ENCODE measurements around the gene XPO6. TPM values are rescaled to one million over a fixed set of nuclear protein-coding genes. Genes with fewer than 3 reads are reported as not detected.

XPO6 gene
- total RNA-seq, 1 experiment from 2014 or later, result 98.1 TPM

DNA sequence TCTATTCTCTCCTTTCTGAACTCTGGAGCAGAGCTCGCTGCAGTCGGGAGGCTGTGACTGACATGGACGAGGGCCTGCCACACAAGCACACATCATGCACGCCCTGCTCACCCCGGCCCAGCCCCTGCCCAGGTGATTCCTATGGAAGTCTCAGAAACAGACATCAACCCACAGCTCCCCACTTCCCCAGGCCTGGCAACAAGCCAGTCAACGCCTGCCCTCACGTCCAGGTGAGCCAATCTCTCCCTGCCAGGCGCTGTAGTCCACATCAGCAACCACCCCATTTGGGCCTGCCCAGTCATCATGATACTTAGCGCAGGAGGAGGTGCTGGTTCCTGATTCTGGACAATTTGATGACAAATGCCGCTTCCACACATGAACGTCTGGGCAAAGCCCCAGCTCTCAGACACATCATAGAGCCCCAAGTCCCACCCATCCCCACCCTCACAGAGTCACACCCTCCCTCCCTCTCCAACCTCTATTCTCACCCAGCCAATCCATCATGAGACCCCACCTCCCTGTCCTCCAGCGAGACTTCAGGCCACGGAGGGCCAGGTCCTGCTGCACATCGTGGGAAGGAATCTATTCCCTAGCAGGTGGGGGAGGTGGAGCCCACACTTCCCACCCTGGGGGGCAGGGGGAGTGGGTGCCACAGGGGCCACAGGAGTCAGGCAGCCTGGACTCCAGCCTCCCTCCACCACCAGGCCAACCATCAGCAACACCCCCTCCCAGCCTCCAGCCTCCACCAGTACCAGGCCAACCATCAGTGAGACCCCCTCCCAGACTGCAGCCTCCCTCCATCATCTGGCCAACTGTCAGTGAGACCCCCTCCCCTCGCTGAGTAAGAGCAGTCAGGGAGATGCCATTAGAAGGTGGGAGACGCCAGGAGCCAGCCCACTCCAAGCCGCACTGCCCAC, 114.5 kb downstream of the XPO6 start:
- DNase-seq (ENCODE audit: extremely low read depth, low read depth), result no peak

DNA sequence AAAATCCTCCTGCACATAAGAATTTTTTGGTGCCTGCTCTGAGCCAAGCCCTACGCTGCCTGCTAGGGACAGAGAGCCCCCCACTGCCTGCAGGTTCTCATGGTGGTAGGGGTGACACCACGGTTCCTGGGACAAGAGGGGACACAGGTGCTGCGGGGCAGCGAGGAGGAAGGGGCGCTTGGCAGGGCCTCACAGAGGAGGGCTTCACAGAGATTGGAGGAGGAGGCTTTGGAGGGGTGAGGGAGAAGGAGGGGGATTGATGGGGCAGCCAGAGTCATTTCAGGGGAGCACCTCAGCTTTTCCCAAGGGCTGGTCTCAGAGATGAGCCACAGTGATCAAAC, 118.4 kb downstream of the XPO6 start:
- no peak for DNase-seq (ENCODE audit: extremely low read depth, low read depth)

- no peak for DNase-seq (ENCODE audit: extremely low read depth, low read depth)
These were observed 118.9 kb downstream of the XPO6 start for GRCh38 chr16:28092721-28093384.

DNA sequence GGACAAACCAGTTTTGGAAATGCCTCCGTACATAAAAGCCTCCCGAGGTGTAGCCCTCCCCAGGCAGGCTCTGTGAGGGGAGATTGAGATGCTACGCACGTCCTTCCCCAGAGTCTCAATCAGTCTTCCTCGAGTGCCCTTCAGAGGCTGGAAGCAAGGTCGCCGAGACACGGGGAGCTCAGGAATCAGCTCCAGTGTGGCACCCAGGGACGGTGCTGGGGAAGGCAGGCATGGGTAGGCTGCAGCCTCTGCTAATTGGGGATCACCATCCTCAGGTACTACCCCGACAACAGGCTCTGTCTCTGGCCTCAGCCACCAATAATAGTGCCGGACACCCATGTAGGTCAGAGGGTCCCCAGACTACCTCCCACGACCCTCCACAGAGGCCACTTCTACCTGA, 120.1 kb downstream of the XPO6 start:
- DNase-seq (ENCODE audit: extremely low read depth, low read depth), result no peak

- no peak for DNase-seq (ENCODE audit: extremely low read depth, low read depth)
These were observed 121.0 kb downstream of the XPO6 start for GRCh38 chr16:28090646-28091377.

DNA sequence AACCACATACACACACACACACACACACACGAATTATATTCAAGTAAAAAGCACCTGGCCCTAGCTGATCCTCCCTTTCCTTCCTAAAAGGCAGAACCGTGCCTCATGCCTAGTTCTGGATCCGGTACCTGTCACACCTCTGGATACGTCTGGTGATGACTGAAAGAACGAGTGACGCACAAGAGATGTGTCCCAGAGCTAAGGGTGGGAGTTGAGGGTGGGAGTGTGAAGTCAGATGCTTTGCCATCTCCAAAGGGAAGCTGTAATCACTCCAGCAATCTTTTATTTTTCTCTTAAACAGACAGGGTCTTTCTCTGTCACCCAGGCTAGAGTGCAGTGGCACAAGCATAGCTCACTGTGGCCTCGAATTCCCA, 121.8 kb downstream of the XPO6 start:
- DNase-seq (ENCODE audit: extremely low read depth, low read depth), result no peak

GRCh38 chr16:28089205-28089991, 122.4 kb downstream of the XPO6 start:
- no peak for DNase-seq (ENCODE audit: extremely low read depth, low read depth)

DNA sequence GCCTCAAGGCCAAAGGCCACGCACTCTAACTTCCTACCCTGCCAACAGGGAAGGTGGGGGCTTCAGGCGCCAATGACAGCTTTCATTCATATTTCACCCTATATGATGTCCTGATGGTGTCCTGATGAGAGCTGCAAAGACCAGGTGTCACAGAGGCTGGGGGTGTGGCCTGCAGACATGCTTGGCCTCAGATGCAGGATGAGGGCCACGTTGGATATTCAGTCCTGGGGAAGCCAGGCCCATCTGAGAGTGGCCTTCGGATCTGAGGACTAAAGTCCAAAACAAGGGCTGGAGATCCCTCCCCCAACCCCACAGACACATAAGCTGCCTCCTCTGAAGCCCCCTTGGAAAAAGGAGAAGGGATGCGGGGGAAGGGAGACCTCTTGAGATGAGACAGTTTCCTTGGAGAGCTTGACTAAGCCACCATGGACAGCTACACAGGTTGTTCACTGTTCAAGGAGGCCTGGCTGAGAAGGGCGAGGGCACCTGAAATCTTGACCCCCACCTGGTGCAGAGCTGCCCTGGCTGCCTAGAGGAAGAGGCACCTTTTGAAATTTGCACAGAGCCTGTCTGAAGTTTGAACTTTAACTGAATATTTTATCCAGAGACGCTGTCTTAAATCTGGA, 124.0 kb downstream of the XPO6 start:
- no peak for DNase-seq (ENCODE audit: extremely low read depth, low read depth)

DNA sequence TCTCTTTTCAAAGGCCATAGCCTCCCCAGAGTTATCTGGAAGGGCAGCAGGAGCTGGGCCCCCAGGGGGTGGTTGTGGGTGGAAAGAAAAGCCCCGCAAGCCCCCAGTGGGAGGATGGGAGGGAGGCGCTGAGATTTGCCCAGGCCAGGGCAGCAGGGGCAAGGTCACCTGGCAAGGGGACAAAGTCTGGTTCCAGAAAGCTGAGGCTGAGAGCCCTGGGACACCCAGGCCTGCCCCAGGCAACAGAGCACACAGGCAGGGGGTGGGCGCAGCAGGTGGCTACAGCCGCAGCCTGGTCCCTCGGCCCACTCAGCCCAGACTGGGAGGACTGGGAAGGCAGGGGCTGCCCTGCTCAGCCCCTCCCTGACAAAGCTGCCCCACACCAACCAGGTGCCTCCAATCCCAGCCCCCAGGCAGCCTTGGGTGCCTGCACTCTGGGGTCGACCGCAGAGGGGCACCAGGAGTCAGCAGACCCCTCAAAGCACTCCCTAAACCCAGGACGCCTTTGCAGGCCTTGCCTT, 124.6 kb downstream of the XPO6 start:
- DNase-seq (ENCODE audit: extremely low read depth, low read depth), result no peak

- no peak for DNase-seq (ENCODE audit: extremely low read depth, low read depth)
These were observed 125.3 kb downstream of the XPO6 start for GRCh38 chr16:28086186-28087139.

- no peak for DNase-seq (ENCODE audit: extremely low read depth, low read depth)
These were observed 126.2 kb downstream of the XPO6 start for GRCh38 chr16:28085389-28086171.

DNA sequence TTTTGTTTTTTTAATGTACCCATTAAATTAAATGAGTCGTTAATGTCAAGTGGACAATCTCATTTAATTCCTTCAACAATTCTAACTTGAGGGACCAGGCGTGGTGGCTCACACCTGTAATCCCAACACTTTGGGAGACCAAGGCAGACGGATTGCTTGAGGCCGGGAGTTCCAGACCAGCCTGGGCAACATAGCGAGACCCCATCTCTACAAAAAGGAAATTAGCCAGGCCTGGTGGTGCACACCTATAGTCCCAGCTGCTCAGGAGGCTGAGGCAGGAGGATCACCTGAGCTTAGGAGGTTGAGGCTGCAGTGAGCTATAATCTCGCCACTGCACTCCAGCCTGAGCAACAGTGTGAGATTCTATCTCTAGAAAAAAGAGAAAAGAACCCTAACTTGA, 127.6 kb downstream of the XPO6 start:
- DNase-seq (ENCODE audit: extremely low read depth, low read depth), result no peak

GRCh38 chr16:28082624-28083023, 129.1 kb downstream of the XPO6 start:
- no peak for DNase-seq (ENCODE audit: extremely low read depth, low read depth)

GRCh38 chr16:28081391-28081968, 130.3 kb downstream of the XPO6 start:
- DNase-seq (ENCODE audit: extremely low read depth, low read depth), result no peak

- DNase-seq (ENCODE audit: extremely low read depth, low read depth), result no peak
These were observed 133.5 kb downstream of the XPO6 start for GRCh38 chr16:28078261-28078660.

DNA sequence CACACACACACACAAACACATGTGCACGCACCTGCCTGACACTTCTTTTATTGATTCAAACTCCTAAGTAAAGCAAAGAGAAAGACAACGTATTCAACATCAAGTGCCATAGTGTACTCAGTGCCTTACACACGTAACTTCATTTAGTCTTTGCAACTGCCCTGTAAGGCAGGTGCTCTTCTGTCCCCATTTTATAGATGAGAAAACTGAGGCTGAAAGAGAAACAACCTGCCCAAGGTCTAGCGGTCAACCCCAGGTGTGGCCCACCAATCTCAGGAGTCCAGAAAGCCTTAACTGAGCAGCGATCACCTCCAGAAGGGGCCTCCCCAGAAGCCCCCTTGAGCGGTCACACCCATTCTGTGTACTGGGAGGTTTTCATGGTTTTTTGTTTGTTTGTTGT, 137.9 kb downstream of the XPO6 start:
- no peak for DNase-seq (ENCODE audit: extremely low read depth, low read depth)

GRCh38 chr16:28072087-28072486, 139.7 kb downstream of the XPO6 start:
- no peak for DNase-seq (ENCODE audit: extremely low read depth, low read depth)

All from NCI-H460 (cell line).